ENCODE data around the gene KCNT2. TPM values are rescaled to one million over a fixed set of nuclear protein-coding genes. Genes with fewer than 3 reads are reported as not detected.

Gene KCNT2
- total RNA-seq, 1 experiment from 2014 or later: 9.1 TPM

DNA sequence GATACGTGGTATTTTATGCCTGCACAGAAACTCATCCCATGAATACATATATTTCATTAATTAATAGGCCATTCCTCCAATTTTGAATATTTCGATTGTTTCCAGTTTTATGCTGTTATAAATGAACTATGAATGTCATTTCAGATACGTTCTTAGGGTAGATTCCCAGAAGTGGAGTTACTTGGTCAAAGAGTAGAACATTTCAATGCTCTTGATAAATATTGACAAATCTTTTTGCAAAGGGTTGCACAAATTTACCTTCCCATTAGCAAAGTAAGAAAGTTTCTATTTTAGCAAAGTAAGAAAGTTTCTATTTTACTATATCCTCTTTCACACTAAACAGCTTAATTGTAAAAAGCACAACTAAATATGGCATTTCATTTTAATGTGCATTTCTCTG is 48.9 kb downstream of the KCNT2 start:
- H3K4me2 ChIP-seq (ENCODE audit: insufficient read depth, insufficient read length, low read length): no peak overlapping the region
- DNase-seq: no peak
- no peak for TF ChIP-seq CTCF (conservative IDR thresholded peaks at IDR 0.05)
- no peaks in the 10 kb centered on the region for H3K4me1 ChIP-seq (ENCODE audit: insufficient read depth, low read length)
- H3K23ac ChIP-seq (ENCODE audit: insufficient read length, low read depth, low read length): no peak overlapping the region
- Mint-ChIP-seq H3K4me1 (peaks cover 36 to 38% of the 10 kb centered on the region in 2 experiments), H3K27me3 (ENCODE audit: low read depth) (no peaks in the 10 kb centered on the region), H3K9me3 (peaks cover 23 to 24% of the 10 kb centered on the region in 2 experiments), H3K36me3 (ENCODE audit: insufficient read depth in 1 of 3, low read depth in 3 of 3) (peaks cover 18 to 39% (median 23%) of the 10 kb centered on the region in 3 experiments), H3K4me3 (no peak overlapping the region), H3K27ac (no peak overlapping the region)
- H3K23me2 ChIP-seq (ENCODE audit: insufficient read length, low read depth, low read length, poor library complexity, severe bottlenecking): no peaks in the 10 kb centered on the region
- no CpG with 5 or more reads among the region's 3 CpGs for WGBS (ENCODE audit: extremely low coverage, insufficient read length, low lambda C conversion rate)
- no peak overlapping the region for H2BK5ac ChIP-seq (ENCODE audit: insufficient read length, low read length)
- H4K20me1 ChIP-seq (ENCODE audit: control insufficient read depth, insufficient read depth, insufficient read length): no peaks in the 10 kb centered on the region
- no peak overlapping the region for H4K8ac ChIP-seq (replicated peaks; ENCODE audit: insufficient read length, low read depth, low read length)
- H3K79me1 ChIP-seq (ENCODE audit: insufficient read depth, low read depth, low read length, poor library complexity, severe bottlenecking): no peaks in the 10 kb centered on the region
- no peak overlapping the region for H2BK15ac ChIP-seq (ENCODE audit: low read depth, low read length)
- no peak overlapping the region for H3K27ac ChIP-seq (ENCODE audit: insufficient read length, low read depth, low read length)
- no peak overlapping the region for H2AK5ac ChIP-seq (ENCODE audit: insufficient read length, low read length)
- H3K14ac ChIP-seq (ENCODE audit: insufficient read depth, low read length): no peak overlapping the region
- H3K9me3 ChIP-seq (ENCODE audit: control insufficient read depth, low read depth, low read length): no peaks in the 10 kb centered on the region
- no peak overlapping the region for H3K4ac ChIP-seq (ENCODE audit: low read depth, low read length)
- no peaks in the 10 kb centered on the region for H3K27me3 ChIP-seq (ENCODE audit: insufficient read depth, low read length)
- no peak overlapping the region for H4K91ac ChIP-seq (ENCODE audit: insufficient read length, low read depth, low read length)
- no peak overlapping the region for H2BK20ac ChIP-seq (ENCODE audit: low read depth, low read length, poor library complexity, severe bottlenecking)
- H2AFZ ChIP-seq (ENCODE audit: low read length): no peak overlapping the region
- H3K79me2 ChIP-seq (ENCODE audit: insufficient read depth, low read length): no peaks in the 10 kb centered on the region; the same call in 1 of the 2 replicates
- no peak overlapping the region for H3K56ac ChIP-seq (ENCODE audit: insufficient read length, low read depth, low read length)
- H2BK12ac ChIP-seq (ENCODE audit: insufficient read length, low read depth, low read length): no peak overlapping the region
- no peak overlapping the region for H4K5ac ChIP-seq (ENCODE audit: insufficient read length, low read depth, low read length)
- H2BK120ac ChIP-seq (ENCODE audit: low read depth, low read length, poor library complexity, severe bottlenecking): no peak overlapping the region
- H3K9ac ChIP-seq (ENCODE audit: extremely low read depth, insufficient read length, low read length): no peak overlapping the region
- H3K18ac ChIP-seq (ENCODE audit: insufficient read length, low read depth, low read length): no peak overlapping the region
- H3T11ph ChIP-seq (ENCODE audit: low read length): no peak overlapping the region

Data from H9 (cell line).